Sigmoid colon (tissue), 3 donors: ENCODE measurements around the gene LILRA6.

Experiments
- POLR2A ChIP-seq, 2 donors: fragments of 450-650 bp; IDR thresholded peaks; one replicate each; pipeline ENCODE4 v1.6.1; 2016; ENCODE audit warnings: antibody characterized with exemption in 2 of 2, mild to moderate bottlenecking in 2 of 2, moderate library complexity in 2 of 2
- TF ChIP-seq, protein P1 (sequence below), 4 experiments: fragments of 450-650 bp in 3 of 4; fragments of 200-600 bp in 1 of 4; IDR thresholded peaks; one replicate each; pipeline ENCODE4 v1.5.1; 2016 to 2019; ENCODE audit warnings: antibody characterized with exemption in 4 of 4, mild to moderate bottlenecking in 3 of 4, moderate library complexity in 2 of 4

DNA sequence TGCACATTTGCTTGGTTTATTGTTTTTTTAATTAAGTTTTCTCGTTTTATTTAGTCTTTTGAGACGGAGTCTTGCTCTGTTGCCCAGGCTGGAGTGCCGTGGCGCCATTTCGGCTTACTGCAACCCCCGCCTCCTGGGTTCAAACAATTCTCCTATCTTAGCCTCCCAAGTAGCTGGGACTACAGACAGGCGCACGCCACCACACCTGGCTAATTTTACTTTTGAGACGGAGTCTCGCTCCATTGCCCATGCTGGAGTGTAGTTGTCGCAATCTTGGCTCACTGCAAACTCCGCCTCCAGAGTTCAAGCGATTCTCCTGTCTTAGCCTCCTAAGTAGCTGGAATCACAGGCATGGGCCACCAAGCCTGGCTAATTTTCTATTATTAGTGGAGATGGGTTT, 40.6 kb downstream of the LILRA6 start:
- TF ChIP-seq, protein P1, sequence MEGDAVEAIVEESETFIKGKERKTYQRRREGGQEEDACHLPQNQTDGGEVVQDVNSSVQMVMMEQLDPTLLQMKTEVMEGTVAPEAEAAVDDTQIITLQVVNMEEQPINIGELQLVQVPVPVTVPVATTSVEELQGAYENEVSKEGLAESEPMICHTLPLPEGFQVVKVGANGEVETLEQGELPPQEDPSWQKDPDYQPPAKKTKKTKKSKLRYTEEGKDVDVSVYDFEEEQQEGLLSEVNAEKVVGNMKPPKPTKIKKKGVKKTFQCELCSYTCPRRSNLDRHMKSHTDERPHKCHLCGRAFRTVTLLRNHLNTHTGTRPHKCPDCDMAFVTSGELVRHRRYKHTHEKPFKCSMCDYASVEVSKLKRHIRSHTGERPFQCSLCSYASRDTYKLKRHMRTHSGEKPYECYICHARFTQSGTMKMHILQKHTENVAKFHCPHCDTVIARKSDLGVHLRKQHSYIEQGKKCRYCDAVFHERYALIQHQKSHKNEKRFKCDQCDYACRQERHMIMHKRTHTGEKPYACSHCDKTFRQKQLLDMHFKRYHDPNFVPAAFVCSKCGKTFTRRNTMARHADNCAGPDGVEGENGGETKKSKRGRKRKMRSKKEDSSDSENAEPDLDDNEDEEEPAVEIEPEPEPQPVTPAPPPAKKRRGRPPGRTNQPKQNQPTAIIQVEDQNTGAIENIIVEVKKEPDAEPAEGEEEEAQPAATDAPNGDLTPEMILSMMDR (IDR thresholded peaks at IDR 0.05), result no peak
- TF ChIP-seq POLR2A (IDR thresholded peaks at IDR 0.05), result no peak
